ENCODE results near the gene WBP2.

The WBP2 gene

DNA sequence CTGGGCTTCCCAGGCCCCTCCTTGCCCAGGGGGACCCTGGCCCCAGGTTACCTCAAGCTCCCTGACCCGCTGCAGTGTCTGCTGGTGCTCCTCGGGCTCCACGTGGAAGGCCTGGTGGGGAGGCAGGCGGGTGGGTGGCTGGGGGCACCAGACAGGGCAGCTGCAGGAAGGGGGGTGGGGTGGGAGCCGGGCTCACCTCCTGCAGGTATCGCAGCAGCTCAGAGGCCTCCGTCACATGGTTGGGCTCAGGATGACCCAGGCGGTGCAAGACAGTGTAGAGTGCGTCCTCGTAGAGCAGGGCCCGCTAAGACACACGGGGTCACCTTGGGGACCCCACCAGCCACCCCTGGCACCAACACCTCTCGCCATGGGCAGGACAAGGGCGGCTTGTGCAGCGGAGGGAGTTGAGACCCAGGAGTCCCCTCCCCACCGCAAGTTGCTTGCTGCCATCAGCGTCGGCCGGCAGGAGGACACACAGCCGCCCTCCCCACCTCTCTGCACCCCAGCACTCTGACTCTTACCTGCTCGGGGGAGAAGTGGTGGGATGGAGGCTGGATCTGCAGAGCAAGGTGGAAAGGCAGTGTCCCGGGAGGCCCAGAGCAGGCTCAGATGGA lies 12.1 kb downstream of the WBP2 start:
- in situ Hi-C loops (cut with HindIII; ENCODE audit: low sequenced_read_pairs) = loop anchor here (10.0 kb wide), 1 partner anchor 58 kb away; the partner anchor contains the start of gene UNK
- TF ChIP-seq, protein P1, sequence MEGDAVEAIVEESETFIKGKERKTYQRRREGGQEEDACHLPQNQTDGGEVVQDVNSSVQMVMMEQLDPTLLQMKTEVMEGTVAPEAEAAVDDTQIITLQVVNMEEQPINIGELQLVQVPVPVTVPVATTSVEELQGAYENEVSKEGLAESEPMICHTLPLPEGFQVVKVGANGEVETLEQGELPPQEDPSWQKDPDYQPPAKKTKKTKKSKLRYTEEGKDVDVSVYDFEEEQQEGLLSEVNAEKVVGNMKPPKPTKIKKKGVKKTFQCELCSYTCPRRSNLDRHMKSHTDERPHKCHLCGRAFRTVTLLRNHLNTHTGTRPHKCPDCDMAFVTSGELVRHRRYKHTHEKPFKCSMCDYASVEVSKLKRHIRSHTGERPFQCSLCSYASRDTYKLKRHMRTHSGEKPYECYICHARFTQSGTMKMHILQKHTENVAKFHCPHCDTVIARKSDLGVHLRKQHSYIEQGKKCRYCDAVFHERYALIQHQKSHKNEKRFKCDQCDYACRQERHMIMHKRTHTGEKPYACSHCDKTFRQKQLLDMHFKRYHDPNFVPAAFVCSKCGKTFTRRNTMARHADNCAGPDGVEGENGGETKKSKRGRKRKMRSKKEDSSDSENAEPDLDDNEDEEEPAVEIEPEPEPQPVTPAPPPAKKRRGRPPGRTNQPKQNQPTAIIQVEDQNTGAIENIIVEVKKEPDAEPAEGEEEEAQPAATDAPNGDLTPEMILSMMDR (IDR thresholded peaks at IDR 0.05; ENCODE audit: low read depth, low read length, missing control alignments) = no peak
- no peak for DNase-seq (ENCODE audit: low read depth)
- H3K4me3 ChIP-seq (ENCODE audit: low read depth, low read length) = no peak overlapping the region

DNA sequence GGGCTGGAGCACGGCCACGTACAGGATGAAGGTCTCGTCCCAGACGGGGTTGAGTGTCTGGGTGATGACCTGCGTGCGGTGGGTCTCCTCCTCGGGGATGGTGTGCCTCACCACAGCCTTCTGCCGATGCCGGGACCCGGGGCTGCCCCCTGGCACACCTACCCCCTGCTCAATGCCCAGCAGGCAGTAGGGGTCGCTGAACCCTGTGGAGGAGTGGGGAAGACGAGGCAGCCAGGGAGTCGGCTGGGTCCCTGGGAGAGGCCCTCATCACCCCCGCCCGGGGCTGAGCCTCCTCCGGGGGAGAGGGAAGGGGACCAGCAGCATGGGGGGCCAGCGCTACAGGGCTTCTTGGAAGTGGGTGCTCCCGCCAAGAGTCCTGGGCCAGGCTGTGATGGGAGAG lies 12.7 kb downstream of the WBP2 start:
- DNase-seq (ENCODE audit: low read depth) = no peak
- no peak overlapping the region for H3K4me3 ChIP-seq (ENCODE audit: low read depth, low read length)
- in situ Hi-C loops (cut with HindIII; ENCODE audit: low sequenced_read_pairs) = loop anchor here (10.0 kb wide), 1 partner anchor 58 kb away; the partner anchor contains the start of gene UNK
- TF ChIP-seq, protein P1 (IDR thresholded peaks at IDR 0.05; ENCODE audit: low read depth, low read length, missing control alignments) = no peak

DNA sequence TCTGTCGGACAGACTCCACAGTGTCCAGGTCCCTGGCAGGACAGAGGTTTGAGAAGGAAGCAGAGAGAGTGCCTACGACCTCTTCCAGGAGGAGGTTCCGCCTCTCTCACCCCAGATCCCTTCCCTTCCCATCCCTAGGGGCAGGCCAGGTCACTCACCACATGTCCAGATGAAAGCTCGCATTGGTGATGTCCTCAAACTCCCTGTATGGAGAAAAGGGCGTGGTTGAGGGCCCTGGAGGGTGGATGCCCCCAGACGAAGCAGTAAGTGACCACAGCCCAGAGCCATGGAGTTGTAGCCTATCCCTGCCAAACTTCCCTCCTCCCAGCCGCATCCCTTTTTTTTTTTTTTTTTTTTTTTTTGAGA lies 14.4 kb downstream of the WBP2 start:
- TF ChIP-seq, protein P1 (IDR thresholded peaks at IDR 0.05; ENCODE audit: low read depth, low read length, missing control alignments) = no peak
- no peak for DNase-seq (ENCODE audit: low read depth)
- H3K4me3 ChIP-seq (ENCODE audit: low read depth, low read length) = no peak overlapping the region
- in situ Hi-C loops (cut with HindIII; ENCODE audit: low sequenced_read_pairs) = loop anchor here (10.0 kb wide), 1 partner anchor 56 kb away; the partner anchor contains the start of gene UNK

DNA sequence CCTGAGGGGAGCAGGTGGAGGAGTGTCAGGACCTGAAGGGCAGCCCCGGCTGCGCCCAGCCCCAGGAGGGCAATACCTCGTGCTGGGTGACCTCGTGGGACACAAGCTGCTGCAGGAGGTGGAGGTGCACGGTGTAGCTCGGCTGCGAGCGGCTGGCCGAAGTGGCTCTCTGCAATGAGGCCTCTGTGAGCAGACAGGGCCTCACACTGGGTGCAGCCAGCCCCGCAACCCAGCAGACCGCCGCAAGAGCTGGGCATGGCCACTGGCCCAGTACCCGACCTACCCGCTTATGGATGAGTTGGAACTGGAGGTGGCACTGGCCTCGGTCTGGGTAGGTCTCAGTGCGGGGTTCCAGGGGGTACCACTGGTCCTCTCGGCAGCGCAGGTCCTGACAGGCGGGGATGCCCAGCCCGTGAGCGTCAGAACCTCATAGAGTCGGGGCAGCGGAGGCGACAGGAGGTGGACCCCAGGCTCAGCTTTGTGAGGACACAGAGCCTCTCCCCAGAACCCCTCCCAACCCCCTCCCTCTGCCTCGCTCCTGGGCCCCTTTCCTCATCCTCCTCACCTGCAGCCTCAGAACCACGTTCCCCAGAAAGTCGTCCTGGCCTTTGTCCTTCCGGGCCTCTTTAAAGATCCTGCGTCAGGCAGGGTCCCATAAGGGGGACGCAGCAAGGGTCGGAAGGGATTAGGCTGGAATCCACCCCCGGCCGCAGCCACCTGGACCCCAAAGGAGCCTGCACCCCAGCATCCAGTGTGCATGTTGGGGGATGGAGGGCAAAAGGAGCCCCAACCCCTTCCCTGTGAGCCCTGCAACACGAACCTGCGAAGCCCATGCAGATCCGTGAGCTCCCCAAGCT lies 15.0 kb downstream of the WBP2 start:
- no peak overlapping the region for H3K4me3 ChIP-seq (ENCODE audit: low read depth, low read length)
- in situ Hi-C loops (cut with HindIII; ENCODE audit: low sequenced_read_pairs) = loop anchor here (10.0 kb wide), 1 partner anchor 55 kb away; the partner anchor contains the start of gene UNK
- TF ChIP-seq, protein P1 (IDR thresholded peaks at IDR 0.05; ENCODE audit: low read depth, low read length, missing control alignments) = no peak
- no peak for DNase-seq (ENCODE audit: low read depth)

DNA sequence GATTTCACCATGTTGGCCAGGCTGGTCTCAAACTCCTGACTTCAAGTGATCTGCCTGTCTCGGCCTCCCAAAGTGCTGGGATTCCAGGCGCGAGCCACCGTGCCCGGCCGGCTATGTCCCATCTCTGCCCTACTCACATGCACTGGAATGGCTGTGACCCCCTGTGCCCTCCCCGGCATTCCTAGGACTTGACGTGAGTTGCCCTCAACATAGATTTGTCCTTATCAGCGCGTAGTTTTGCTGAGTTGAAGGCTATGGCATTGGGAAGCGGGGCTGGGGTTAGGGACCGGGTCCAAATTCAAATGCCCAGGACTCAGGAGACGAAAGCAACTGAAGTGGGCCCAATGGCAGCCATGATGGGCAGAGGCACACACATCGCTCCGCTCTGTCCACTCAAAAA lies 16.7 kb downstream of the WBP2 start:
- TF ChIP-seq, protein P1 (IDR thresholded peaks at IDR 0.05; ENCODE audit: low read depth, low read length, missing control alignments) = no peak
- in situ Hi-C loops (cut with HindIII; ENCODE audit: low sequenced_read_pairs) = no loop called here
- H3K4me3 ChIP-seq (ENCODE audit: low read depth, low read length) = no peak overlapping the region
- DNase-seq (ENCODE audit: low read depth) = no peak

DNA sequence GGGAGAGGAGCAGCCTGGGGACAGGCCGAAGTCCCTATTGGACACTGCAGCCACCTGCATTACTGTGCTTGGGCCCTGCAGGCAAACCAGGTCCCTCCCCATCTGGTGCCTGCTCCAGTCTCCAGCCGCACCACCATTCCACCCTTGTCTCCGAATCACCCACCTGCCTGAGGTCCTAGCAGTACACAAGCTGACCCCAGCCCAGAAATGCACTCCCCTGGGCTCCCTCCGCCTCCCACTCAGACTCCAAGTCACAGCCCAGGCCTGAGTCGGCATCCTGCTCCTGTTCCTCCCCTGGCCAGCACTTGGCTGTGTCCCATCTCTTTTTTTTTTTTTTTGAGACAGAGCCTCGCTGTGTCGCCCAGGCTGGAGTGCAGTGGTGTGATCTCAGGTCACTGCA lies 17.2 kb downstream of the WBP2 start:
- in situ Hi-C loops (cut with HindIII; ENCODE audit: low sequenced_read_pairs) = no loop called here
- TF ChIP-seq, protein P1 (IDR thresholded peaks at IDR 0.05; ENCODE audit: low read depth, low read length, missing control alignments) = no peak
- no peak for DNase-seq (ENCODE audit: low read depth)
- H3K4me3 ChIP-seq (ENCODE audit: low read depth, low read length) = no peak overlapping the region

All from astrocyte of the cerebellum (primary cell).